GM12878 (cell line): ENCODE data around the gene ENGASE.

Source experiments
- BHLHE40 ChIP-seq, 2 experiments: fragments of 450-650 bp in 1 of 2; IDR thresholded peaks; 2 replicates each; pipeline ENCODE4 v1.6.1; 2011 to 2017; ENCODE audit warnings: low read depth in 2 of 2, borderline replicate concordance in 1 of 2, improper control_type of control experiment in 1 of 2, low read length in 1 of 2, mild to moderate bottlenecking in 1 of 2
- BRCA1 ChIP-seq: IDR thresholded peaks from 2 replicates; pipeline ENCODE4 v1.6.1; 2011; ENCODE audit warnings: low read depth, low read length, improper control_type of control experiment
- FOS ChIP-seq: IDR thresholded peaks from 3 replicates; pipeline ENCODE4 v1.6.1; 2011; ENCODE audit warnings: borderline replicate concordance; ENCODE audit not compliant: insufficient read length; ENCODE audit errors: extremely low read depth
- JUND ChIP-seq: IDR thresholded peaks from 2 replicates; pipeline ENCODE4 v1.6.1; 2012; ENCODE audit warnings: low read depth, mild to moderate bottlenecking, low read length, improper control_type of control experiment, moderate library complexity
- MEF2A ChIP-seq: IDR thresholded peaks from 2 replicates; pipeline ENCODE4 v1.6.1; 2011; ENCODE audit warnings: low read depth, mild to moderate bottlenecking, low read length, moderate library complexity; ENCODE audit not compliant: insufficient read depth
- NRF1 ChIP-seq: conservative IDR thresholded peaks from 2 replicates; pipeline ENCODE4 v1.6.1; 2011; ENCODE audit warnings: mild to moderate bottlenecking, low read depth, low read length, improper control_type of control experiment
- PKNOX1 ChIP-seq: fragments of 450-650 bp; IDR thresholded peaks from 2 replicates; pipeline ENCODE4 v1.6.1; 2016; ENCODE audit warnings: mild to moderate bottlenecking
- RFX5 ChIP-seq: IDR thresholded peaks from 2 replicates; pipeline ENCODE4 v1.6.1; 2011; ENCODE audit warnings: low read depth, low read length, improper control_type of control experiment
- RUNX3 ChIP-seq: IDR thresholded peaks from 2 replicates; pipeline ENCODE4 v1.6.1; 2012; ENCODE audit warnings: low read length, inconsistent platforms
- SRF ChIP-seq, 2 experiments: IDR thresholded peaks; 2 replicates each; pipeline ENCODE4 v1.6.1; 2011; ENCODE audit warnings: low read depth in 2 of 2, low read length in 2 of 2, mild to moderate bottlenecking in 1 of 2, moderate library complexity in 1 of 2
- TF ChIP-seq, protein P1 (sequence below), 3 experiments: IDR thresholded peaks in 2 of 3; conservative IDR thresholded peaks in 1 of 3; 2 replicates each; pipeline ENCODE4 v1.5.1; 2011; ENCODE audit warnings: low read depth in 3 of 3, low read length in 3 of 3, mild to moderate bottlenecking in 3 of 3, control low read depth in 2 of 3, moderate library complexity in 2 of 3, inconsistent platforms in 1 of 3, mixed read lengths in 1 of 3; ENCODE audit not compliant: control insufficient read depth in 2 of 3, insufficient read depth in 1 of 3; ENCODE audit errors: extremely low read depth in 1 of 3

GRCh38 chr17:79113699-79114457 is 39.3 kb downstream of the ENGASE start:
- TF ChIP-seq, protein P1, sequence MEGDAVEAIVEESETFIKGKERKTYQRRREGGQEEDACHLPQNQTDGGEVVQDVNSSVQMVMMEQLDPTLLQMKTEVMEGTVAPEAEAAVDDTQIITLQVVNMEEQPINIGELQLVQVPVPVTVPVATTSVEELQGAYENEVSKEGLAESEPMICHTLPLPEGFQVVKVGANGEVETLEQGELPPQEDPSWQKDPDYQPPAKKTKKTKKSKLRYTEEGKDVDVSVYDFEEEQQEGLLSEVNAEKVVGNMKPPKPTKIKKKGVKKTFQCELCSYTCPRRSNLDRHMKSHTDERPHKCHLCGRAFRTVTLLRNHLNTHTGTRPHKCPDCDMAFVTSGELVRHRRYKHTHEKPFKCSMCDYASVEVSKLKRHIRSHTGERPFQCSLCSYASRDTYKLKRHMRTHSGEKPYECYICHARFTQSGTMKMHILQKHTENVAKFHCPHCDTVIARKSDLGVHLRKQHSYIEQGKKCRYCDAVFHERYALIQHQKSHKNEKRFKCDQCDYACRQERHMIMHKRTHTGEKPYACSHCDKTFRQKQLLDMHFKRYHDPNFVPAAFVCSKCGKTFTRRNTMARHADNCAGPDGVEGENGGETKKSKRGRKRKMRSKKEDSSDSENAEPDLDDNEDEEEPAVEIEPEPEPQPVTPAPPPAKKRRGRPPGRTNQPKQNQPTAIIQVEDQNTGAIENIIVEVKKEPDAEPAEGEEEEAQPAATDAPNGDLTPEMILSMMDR (IDR thresholded peaks at IDR 0.05 in 2 of 3, conservative IDR thresholded peaks at IDR 0.05 in 1 of 3; ENCODE audit: control insufficient read depth in 2 of 3, extremely low read depth in 1 of 3, insufficient read depth in 1 of 3, low read depth in 3 of 3, low read length in 3 of 3) = no peak
- no peak for TF ChIP-seq FOS
- no peak for TF ChIP-seq SRF (IDR thresholded peaks at IDR 0.05; ENCODE audit: low read depth in 2 of 2, low read length in 2 of 2)
- TF ChIP-seq NRF1 = no peak
- TF ChIP-seq BHLHE40 (IDR thresholded peaks at IDR 0.05; ENCODE audit: borderline replicate concordance in 1 of 2, low read depth in 2 of 2, low read length in 1 of 2) = no peak
- no peak for TF ChIP-seq PKNOX1
- no peak for TF ChIP-seq RUNX3
- no peak for TF ChIP-seq RFX5
- no peak for TF ChIP-seq JUND
- no peak for TF ChIP-seq BRCA1
- no peak for TF ChIP-seq MEF2A
